Neuronal stem cell (in vitro differentiated cells): ENCODE measurements around the gene NTRK3.

Experiments used
- DNase-seq: peaks from one replicate; pipeline ENCODE4 v3.0.0-alpha.2; 2013; ENCODE audit warnings: low spot score
- H2AFZ ChIP-seq: one replicate; pipeline ENCODE4 v1.6.1; 2013; ENCODE audit warnings: mild to moderate bottlenecking, low read length, inconsistent platforms
- H2AK5ac ChIP-seq: 2 replicates; pipeline ENCODE4 v1.6.1; 2013; ENCODE audit warnings: low read depth, mild to moderate bottlenecking, inconsistent platforms, low read length, moderate library complexity, mixed read lengths
- H2BK120ac ChIP-seq: 2 replicates; pipeline ENCODE4 v1.6.1; 2013; ENCODE audit warnings: low read depth, mild to moderate bottlenecking, inconsistent platforms, low read length, moderate library complexity, mixed read lengths
- H2BK12ac ChIP-seq: one replicate; pipeline ENCODE4 v1.6.1; 2013; ENCODE audit warnings: low read length, inconsistent platforms
- H2BK15ac ChIP-seq: 2 replicates; pipeline ENCODE4 v1.6.1; 2013; ENCODE audit warnings: mild to moderate bottlenecking, low read length, inconsistent platforms, mixed read lengths
- H2BK5ac ChIP-seq: one replicate; pipeline ENCODE4 v1.6.1; 2013; ENCODE audit warnings: inconsistent platforms, mild to moderate bottlenecking, low read length, moderate library complexity
- H3K14ac ChIP-seq: one replicate; pipeline ENCODE4 v1.6.1; 2013; ENCODE audit warnings: low read length, inconsistent platforms
- H3K18ac ChIP-seq: 2 replicates; pipeline ENCODE4 v1.6.1; 2013; ENCODE audit warnings: low read length, inconsistent platforms
- H3K23ac ChIP-seq: 2 replicates; pipeline ENCODE4 v1.6.1; 2013; ENCODE audit warnings: low read depth, mild to moderate bottlenecking, mixed read lengths, low read length, inconsistent platforms; ENCODE audit not compliant: poor library complexity
- H3K27ac ChIP-seq: replicated peaks from 3 replicates; pipeline ENCODE4 v1.5.1; 2013; ENCODE audit warnings: low read length, inconsistent platforms
- H3K27me3 ChIP-seq, 3 experiments: 2 replicates each; pipeline ENCODE4 v1.6.1; 2013; ENCODE audit warnings: low read length in 3 of 3, mild to moderate bottlenecking in 2 of 3, inconsistent platforms in 1 of 3, low read depth in 1 of 3, mixed read lengths in 1 of 3, moderate library complexity in 1 of 3; ENCODE audit not compliant: control insufficient read depth in 3 of 3, insufficient read depth in 3 of 3
- H3K36me3 ChIP-seq, 2 donors: replicated peaks in 1 of 2; 2 replicates each; pipeline ENCODE4 v1.6.1; 2013; ENCODE audit warnings: low read length in 2 of 2; ENCODE audit not compliant: control insufficient read depth in 2 of 2, insufficient read depth in 2 of 2
- H3K4ac ChIP-seq: 2 replicates; pipeline ENCODE4 v1.6.1; 2013; ENCODE audit warnings: inconsistent platforms, mild to moderate bottlenecking, low read length, moderate library complexity
- H3K4me1 ChIP-seq, 2 donors: 1 replicate in 1 of 2; 2 replicates in 1 of 2; pipeline ENCODE4 v1.6.1; 2013; ENCODE audit warnings: low read length in 2 of 2, low read depth in 1 of 2; ENCODE audit not compliant: control insufficient read depth in 2 of 2, insufficient read depth in 1 of 2
- H3K4me2 ChIP-seq: one replicate; pipeline ENCODE4 v1.6.1; 2013; ENCODE audit warnings: mild to moderate bottlenecking, low read length, inconsistent platforms; ENCODE audit not compliant: insufficient read depth, poor library complexity, severe bottlenecking
- H3K4me3 ChIP-seq, 2 donors: 2 replicates each; pipeline ENCODE4 v1.5.1; 2013; ENCODE audit warnings: low read length in 2 of 2, mild to moderate bottlenecking in 2 of 2, inconsistent platforms in 1 of 2, moderate library complexity in 1 of 2
- H3K79me1 ChIP-seq: one replicate; pipeline ENCODE4 v1.6.1; 2013; ENCODE audit warnings: low read depth, mild to moderate bottlenecking, inconsistent platforms, low read length, moderate library complexity
- H3K9ac ChIP-seq: one replicate; pipeline ENCODE4 v1.6.1; 2013; ENCODE audit warnings: mild to moderate bottlenecking, low read depth, low read length, inconsistent platforms; ENCODE audit not compliant: poor library complexity
- H3K9me3 ChIP-seq, 2 donors: replicated peaks in 1 of 2; 2 replicates each; pipeline versions ENCODE3 to v1.6.1; 2013; ENCODE audit warnings: low read length in 2 of 2, mild to moderate bottlenecking in 2 of 2, inconsistent platforms in 1 of 2, low read depth in 1 of 2, mixed read lengths in 1 of 2, moderate library complexity in 1 of 2; ENCODE audit not compliant: control insufficient read depth in 2 of 2, insufficient read depth in 1 of 2
- H4K8ac ChIP-seq: one replicate; pipeline ENCODE4 v1.6.1; 2013; ENCODE audit warnings: low read depth, mild to moderate bottlenecking, inconsistent platforms, low read length, moderate library complexity
- H4K91ac ChIP-seq: one replicate; pipeline ENCODE4 v1.6.1; 2013; ENCODE audit warnings: low read length, low read depth, mild to moderate bottlenecking, inconsistent platforms; ENCODE audit not compliant: poor library complexity
- WGBS, 2 donors: extraction: QIAGEN DNeasy Blood & Tissue Kit; methylation state at CpG; one replicate each; pipeline ENCODE4 v1.1.7; 2013; ENCODE audit warnings: missing lambda C conversion rate in 2 of 2, mixed read lengths in 1 of 2; ENCODE audit not compliant: insufficient read length in 2 of 2, insufficient replicate concordance in 1 of 2; ENCODE audit errors: extremely low coverage in 2 of 2; 5-methylcytosine and 5-hydroxymethylcytosine counted together

NTRK3 gene

DNA sequence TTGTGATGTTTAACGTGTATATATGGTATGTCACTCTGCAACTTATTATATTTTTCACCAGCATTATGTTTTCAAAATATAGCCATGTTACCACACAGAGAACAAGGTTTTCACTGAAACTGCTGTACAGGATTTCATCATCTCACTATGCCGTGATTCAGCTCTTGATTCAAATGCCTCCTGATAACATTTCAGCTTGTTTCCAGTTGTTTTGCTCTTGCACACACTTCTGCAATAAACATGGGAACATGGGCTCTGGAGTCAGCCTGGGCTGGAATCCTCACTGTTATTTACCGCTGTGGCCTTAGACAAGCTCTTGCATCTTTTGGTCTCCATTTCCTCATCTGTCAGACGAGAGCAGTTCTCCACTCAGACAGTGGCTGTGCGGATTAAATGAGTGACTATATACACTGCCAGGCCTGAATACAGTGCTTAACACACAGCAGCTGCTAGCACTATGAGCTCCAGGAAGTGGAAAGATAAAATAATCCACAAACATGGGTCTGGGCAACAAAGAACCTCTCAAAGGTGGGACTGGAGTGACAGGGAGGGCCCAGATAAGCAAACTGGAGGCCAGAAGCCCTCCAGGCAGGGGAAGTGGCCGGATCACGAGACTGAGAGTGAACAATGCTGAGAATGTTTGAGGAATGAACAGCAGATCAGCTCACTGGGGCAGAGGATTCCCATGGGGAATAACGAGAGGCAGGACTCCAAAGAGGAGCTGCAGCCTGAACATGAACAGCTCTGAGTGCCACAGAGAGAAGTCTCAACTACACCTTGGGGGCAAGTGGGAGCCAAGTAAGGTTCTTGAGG is 17.7 kb downstream of the NTRK3 start:
- no peak for DNase-seq

DNA sequence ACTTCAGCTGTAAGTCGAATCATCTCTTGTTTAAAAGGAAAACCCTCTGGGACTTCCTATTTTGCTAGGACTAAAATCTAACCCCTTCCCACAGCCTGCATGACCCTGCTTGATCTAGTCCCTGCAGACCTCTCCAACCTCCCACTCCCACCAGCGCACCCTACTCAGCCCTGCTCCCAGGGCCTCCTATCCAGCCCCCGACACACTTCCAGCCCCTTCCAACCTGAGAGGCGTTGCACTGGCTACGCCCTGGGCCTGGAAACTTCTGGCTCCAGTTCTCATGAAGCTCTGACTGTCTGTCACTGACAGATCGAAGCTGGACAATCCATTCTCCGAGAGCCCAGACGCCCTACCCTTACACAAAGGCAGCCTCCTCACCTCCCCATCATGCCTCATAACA is 21.8 kb downstream of the NTRK3 start:
- Histone ChIP-seq H3K27me3 (no peaks in the 10 kb centered on the region), H2AFZ (no peak overlapping the region), H3K27ac (no peak overlapping the region), H3K14ac (no peak overlapping the region), H4K8ac (no peak overlapping the region), H3K4ac (no peak overlapping the region), H2BK120ac (no peak overlapping the region), H3K23ac (no peak overlapping the region), H3K4me3 (no peak overlapping the region), H2BK5ac (no peak overlapping the region), H3K18ac (peak overlapping the region; percentile 5), H3K9me3 (no peaks in the 10 kb centered on the region), H3K4me2 (no peak overlapping the region), H2AK5ac (no peak overlapping the region), H3K4me1 (peaks cover 0 to 4% of the 10 kb centered on the region in 2 donors), H3K36me3 (no peaks in the 10 kb centered on the region), H2BK12ac (no peak overlapping the region), H2BK15ac (no peak overlapping the region), H3K9ac (no peak overlapping the region), H4K91ac (no peak overlapping the region), H3K79me1 (no peaks in the 10 kb centered on the region)
- WGBS, 2 donors = no CpG with 5 or more reads among the region's 8 CpGs
- no peak for DNase-seq

More for the DNA sequence above, 17.7 kb downstream of the NTRK3 start:
- Histone ChIP-seq H3K36me3 (no peaks in the 10 kb centered on the region), H3K4me2 (no peak overlapping the region), H3K4ac (no peak overlapping the region), H4K8ac (no peak overlapping the region), H2BK15ac (no peak overlapping the region), H2AK5ac (no peak overlapping the region), H3K23ac (no peak overlapping the region), H3K27me3 (no peaks in the 10 kb centered on the region), H3K27ac (no peak overlapping the region), H3K4me1 (peaks cover 0 to 3% of the 10 kb centered on the region in 2 donors), H4K91ac (no peak overlapping the region), H3K18ac (no peak overlapping the region), H3K9ac (no peak overlapping the region), H3K4me3 (no peak overlapping the region), H2BK5ac (no peak overlapping the region), H3K9me3 (no peaks in the 10 kb centered on the region), H3K14ac (no peak overlapping the region), H2BK120ac (no peak overlapping the region), H2BK12ac (no peak overlapping the region), H3K79me1 (no peaks in the 10 kb centered on the region), H2AFZ (no peak overlapping the region)
- WGBS, 2 donors = no CpG with 5 or more reads among the region's 8 CpGs

GRCh38 chr15:88233921-88234320 is 22.6 kb downstream of the NTRK3 start:
- no peak overlapping the region for H3K14ac ChIP-seq
- no peak overlapping the region for H3K18ac ChIP-seq
- no CpG with 5 or more reads among the region's 9 CpGs for WGBS, 2 donors
- no peaks in the 10 kb centered on the region for H3K27me3 ChIP-seq
- H2BK15ac ChIP-seq = no peak overlapping the region
- H3K9ac ChIP-seq = no peak overlapping the region
- H3K4me3 ChIP-seq = no peak overlapping the region
- no peak overlapping the region for H2BK5ac ChIP-seq
- no peak overlapping the region for H3K4me2 ChIP-seq
- H2AK5ac ChIP-seq = no peak overlapping the region
- H3K4ac ChIP-seq = no peak overlapping the region
- H3K36me3 ChIP-seq = no peaks in the 10 kb centered on the region
- H3K79me1 ChIP-seq = no peaks in the 10 kb centered on the region
- DNase-seq = no peak
- H2BK120ac ChIP-seq = no peak overlapping the region
- H3K4me1 ChIP-seq = peaks cover 0 to 4% of the 10 kb centered on the region in 2 donors
- H4K91ac ChIP-seq = no peak overlapping the region
- H2BK12ac ChIP-seq = no peak overlapping the region
- H3K9me3 ChIP-seq = no peaks in the 10 kb centered on the region
- no peak overlapping the region for H4K8ac ChIP-seq
- no peak overlapping the region for H2AFZ ChIP-seq
- H3K27ac ChIP-seq = no peak overlapping the region
- H3K23ac ChIP-seq = no peak overlapping the region

- H3K9ac ChIP-seq = no peak overlapping the region
- H3K4me1 ChIP-seq = peaks cover 0 to 4% of the 10 kb centered on the region in 2 donors
- no peak overlapping the region for H3K23ac ChIP-seq
- WGBS, 2 donors = no CpG with 5 or more reads among the region's 4 CpGs
- H2BK15ac ChIP-seq = no peak overlapping the region
- no peak overlapping the region for H2AFZ ChIP-seq
- H2BK12ac ChIP-seq = no peak overlapping the region
- no peak overlapping the region for H3K4me2 ChIP-seq
- DNase-seq = no peak
- no peak overlapping the region for H2BK5ac ChIP-seq
- no peak overlapping the region for H4K91ac ChIP-seq
- no peaks in the 10 kb centered on the region for H3K27me3 ChIP-seq
- H3K4me3 ChIP-seq = no peak overlapping the region
- no peaks in the 10 kb centered on the region for H3K79me1 ChIP-seq
- no peak overlapping the region for H3K4ac ChIP-seq
- H3K18ac ChIP-seq = peak overlapping the region; percentile 16
- H3K14ac ChIP-seq = no peak overlapping the region
- H2BK120ac ChIP-seq = no peak overlapping the region
- H3K9me3 ChIP-seq = no peaks in the 10 kb centered on the region
- no peak overlapping the region for H4K8ac ChIP-seq
- no peak overlapping the region for H2AK5ac ChIP-seq
- no peaks in the 10 kb centered on the region for H3K36me3 ChIP-seq
- no peak overlapping the region for H3K27ac ChIP-seq
Observed at GRCh38 chr15:88232771-88233201, 23.8 kb downstream of the NTRK3 start.
